ENCODE measurements around the gene ARHGEF25.

GRCh38 chr12:57621497-57622292 is 10.5 kb downstream of the ARHGEF25 start:
- TF ChIP-seq, protein P1, sequence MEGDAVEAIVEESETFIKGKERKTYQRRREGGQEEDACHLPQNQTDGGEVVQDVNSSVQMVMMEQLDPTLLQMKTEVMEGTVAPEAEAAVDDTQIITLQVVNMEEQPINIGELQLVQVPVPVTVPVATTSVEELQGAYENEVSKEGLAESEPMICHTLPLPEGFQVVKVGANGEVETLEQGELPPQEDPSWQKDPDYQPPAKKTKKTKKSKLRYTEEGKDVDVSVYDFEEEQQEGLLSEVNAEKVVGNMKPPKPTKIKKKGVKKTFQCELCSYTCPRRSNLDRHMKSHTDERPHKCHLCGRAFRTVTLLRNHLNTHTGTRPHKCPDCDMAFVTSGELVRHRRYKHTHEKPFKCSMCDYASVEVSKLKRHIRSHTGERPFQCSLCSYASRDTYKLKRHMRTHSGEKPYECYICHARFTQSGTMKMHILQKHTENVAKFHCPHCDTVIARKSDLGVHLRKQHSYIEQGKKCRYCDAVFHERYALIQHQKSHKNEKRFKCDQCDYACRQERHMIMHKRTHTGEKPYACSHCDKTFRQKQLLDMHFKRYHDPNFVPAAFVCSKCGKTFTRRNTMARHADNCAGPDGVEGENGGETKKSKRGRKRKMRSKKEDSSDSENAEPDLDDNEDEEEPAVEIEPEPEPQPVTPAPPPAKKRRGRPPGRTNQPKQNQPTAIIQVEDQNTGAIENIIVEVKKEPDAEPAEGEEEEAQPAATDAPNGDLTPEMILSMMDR (conservative IDR thresholded peaks at IDR 0.05; ENCODE audit: low read depth, low read length) = peak; percentile 95
- no peak for TF ChIP-seq EZH2 (IDR thresholded peaks at IDR 0.05; ENCODE audit: borderline replicate concordance, low read depth, low read length, poor library complexity, severe bottlenecking)
